ENCODE measurements around the gene PPIP5K1.

DNA sequence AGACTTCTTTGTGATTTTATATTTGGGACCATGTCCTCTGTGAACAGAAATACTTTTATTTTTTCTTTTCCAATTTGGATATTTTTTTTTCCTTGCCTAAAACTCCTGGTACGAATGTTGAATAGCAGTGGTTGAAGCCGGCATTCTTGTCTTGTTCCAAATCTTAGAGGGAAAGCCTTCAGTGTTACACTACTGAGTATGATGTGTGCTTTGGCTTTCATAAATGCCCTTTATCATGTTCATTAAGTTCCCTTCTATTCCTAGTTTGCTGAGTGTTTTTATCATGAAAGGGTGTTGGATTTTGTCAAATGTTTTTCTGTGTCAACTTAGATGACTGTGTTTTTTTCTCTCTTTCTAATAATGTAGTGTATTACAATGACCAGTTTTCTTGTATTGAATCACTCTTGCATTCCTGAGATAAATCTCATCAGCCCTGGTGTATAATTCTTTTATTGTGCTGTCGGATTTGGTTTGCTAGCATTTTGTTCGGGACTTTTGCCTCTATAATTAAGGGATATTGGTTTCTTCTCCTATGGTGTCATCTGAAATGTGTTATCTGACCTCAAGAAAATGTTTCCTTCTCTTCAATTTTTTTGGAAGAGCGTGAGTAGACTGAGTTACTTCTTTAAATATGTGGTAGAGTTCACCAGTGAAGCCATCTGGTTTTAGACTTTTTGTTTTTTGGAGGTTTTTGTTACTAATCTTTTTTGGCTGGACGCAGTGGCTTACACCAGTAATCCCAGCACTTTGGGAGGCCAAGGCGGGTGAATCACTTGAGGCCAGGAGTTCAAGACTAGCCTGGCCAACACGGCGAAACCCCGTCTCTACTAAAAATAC, 39.3 kb downstream of the PPIP5K1 start:
- TF ChIP-seq, protein P1, sequence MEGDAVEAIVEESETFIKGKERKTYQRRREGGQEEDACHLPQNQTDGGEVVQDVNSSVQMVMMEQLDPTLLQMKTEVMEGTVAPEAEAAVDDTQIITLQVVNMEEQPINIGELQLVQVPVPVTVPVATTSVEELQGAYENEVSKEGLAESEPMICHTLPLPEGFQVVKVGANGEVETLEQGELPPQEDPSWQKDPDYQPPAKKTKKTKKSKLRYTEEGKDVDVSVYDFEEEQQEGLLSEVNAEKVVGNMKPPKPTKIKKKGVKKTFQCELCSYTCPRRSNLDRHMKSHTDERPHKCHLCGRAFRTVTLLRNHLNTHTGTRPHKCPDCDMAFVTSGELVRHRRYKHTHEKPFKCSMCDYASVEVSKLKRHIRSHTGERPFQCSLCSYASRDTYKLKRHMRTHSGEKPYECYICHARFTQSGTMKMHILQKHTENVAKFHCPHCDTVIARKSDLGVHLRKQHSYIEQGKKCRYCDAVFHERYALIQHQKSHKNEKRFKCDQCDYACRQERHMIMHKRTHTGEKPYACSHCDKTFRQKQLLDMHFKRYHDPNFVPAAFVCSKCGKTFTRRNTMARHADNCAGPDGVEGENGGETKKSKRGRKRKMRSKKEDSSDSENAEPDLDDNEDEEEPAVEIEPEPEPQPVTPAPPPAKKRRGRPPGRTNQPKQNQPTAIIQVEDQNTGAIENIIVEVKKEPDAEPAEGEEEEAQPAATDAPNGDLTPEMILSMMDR (IDR thresholded peaks at IDR 0.05): no peak
- TF ChIP-seq POLR2A (IDR thresholded peaks at IDR 0.05): no peak

Measured in uterus (tissue), 2 donors.